GM18909 (cell line): ENCODE data around the gene CNGB1.
"Not testable (repeated sequence)": the region's sequence is repeated elsewhere in the genome, so short reads cannot be mapped to it uniquely, and the experiment has no call there.

ENCODE experiments used
- ATAC-seq: cut with Tn5 transposase; IDR thresholded peaks from one replicate; pipeline ENCODE4 v1.9.1; 2021; ENCODE audit warnings: mild to moderate bottlenecking; ENCODE audit not compliant: unreplicated experiment, poor library complexity

Gene CNGB1

GRCh38 chr16:57956924-57957672, 13.8 kb downstream of the CNGB1 start:
- ATAC-seq: no peak

GRCh38 chr16:57956270-57956808, 14.6 kb downstream of the CNGB1 start:
- ATAC-seq: no peak

GRCh38 chr16:57955572-57956188, 15.2 kb downstream of the CNGB1 start:
- ATAC-seq: no peak

GRCh38 chr16:57953857-57954256, 17.1 kb downstream of the CNGB1 start:
- ATAC-seq: no peak

- ATAC-seq: no peak
Measured at GRCh38 chr16:57952909-57953308, 18.0 kb downstream of the CNGB1 start.

- no peak for ATAC-seq
Measured at GRCh38 chr16:57951204-57951960, 19.5 kb downstream of the CNGB1 start.

- no peak for ATAC-seq
Measured at GRCh38 chr16:57950382-57950781, 20.5 kb downstream of the CNGB1 start.

- no peak for ATAC-seq
Measured at GRCh38 chr16:57949595-57950238, 21.2 kb downstream of the CNGB1 start.

GRCh38 chr16:57949013-57949412, 21.9 kb downstream of the CNGB1 start:
- ATAC-seq: no peak

- ATAC-seq: no peak
Measured at GRCh38 chr16:57948027-57948426, 22.9 kb downstream of the CNGB1 start.

- no peak for ATAC-seq
Measured at GRCh38 chr16:57947261-57947660, 23.7 kb downstream of the CNGB1 start.

- no peak for ATAC-seq
Measured at GRCh38 chr16:57946181-57946801, 24.6 kb downstream of the CNGB1 start.

GRCh38 chr16:57945740-57946138, 25.2 kb downstream of the CNGB1 start:
- no peak for ATAC-seq

- no peak for ATAC-seq
Measured at GRCh38 chr16:57944970-57945739, 25.8 kb downstream of the CNGB1 start.

GRCh38 chr16:57943381-57943780, 27.5 kb downstream of the CNGB1 start:
- not testable (repeated sequence) for ATAC-seq

GRCh38 chr16:57941901-57942300, 29.0 kb downstream of the CNGB1 start:
- ATAC-seq: not testable (repeated sequence)

GRCh38 chr16:57941016-57941664, 29.8 kb downstream of the CNGB1 start:
- ATAC-seq: no peak

- no peak for ATAC-seq
Measured at GRCh38 chr16:57940382-57940966, 30.5 kb downstream of the CNGB1 start.

GRCh38 chr16:57939872-57940224, 31.1 kb downstream of the CNGB1 start:
- no peak for ATAC-seq
